ENCODE measurements around the gene PRPF40A.

GRCh38 chr2:152683400-152683799 lies 33.9 kb downstream of the PRPF40A start:
- TF ChIP-seq RAD21 (CRISPR knock-in tag; conservative IDR thresholded peaks at IDR 0.05 in 1 of 2, IDR thresholded peaks at IDR 0.05 in 1 of 2) (no peak), ZNF830 (CRISPR knock-in tag; IDR thresholded peaks at IDR 0.05) (no peak)
